Heart left ventricle (tissue), 13 donors: Measurements from ENCODE around the gene SH3TC1.

ENCODE experiments used
- CTCF ChIP-seq, 12 donors: fragments of 200-600 bp; sonication (generic) in 4 of 12; IDR thresholded peaks; one replicate each; pipeline versions ENCODE4 v1.5.0 to v1.8.0; 2018 to 2022; ENCODE audit warnings: antibody characterized with exemption in 12 of 12, mild to moderate bottlenecking in 5 of 12
- POLR2A ChIP-seq, 2 donors: fragments of 450-650 bp; IDR thresholded peaks; one replicate each; pipeline ENCODE4 v1.6.1; 2017; ENCODE audit warnings: antibody characterized with exemption in 2 of 2, mild to moderate bottlenecking in 2 of 2, moderate library complexity in 2 of 2
- donor health status: ischemic (EF 13 %, LVEDD 7.1; RV severe dilation, severe dysfunction).
- donor health status: DM: no; HTN: yes; CAD: no.
- donor health status: DM: no; HTN: no; CAD: no.
- donor health status: ischemic (EF 25% LVEDD 6.9; RV normal size, moderate dysfunction).
- donor health status: ischemic (EF 25% LVEDD 5.7; RV mildly dilated, moderate dysfunction).
- donor health status: ischemic (EF 35%, LVEDD 5.7; RV mildly dilated, moderate dysfunction).
- donor health status: nonischemic (EF 11% LVEDD 7.7; RV severe dilation, severe dysfunction).
- donor health status: DM: yes; HTN: yes; CAD: no.
- donor health status: PGD.
- donor health status: ischemic (EF 29% LVEDD 5.4; RV normal size, mild dysfunction).
- donor health status: nonischemic (EF 23%, LVEDD 6.1; RV moderate dilation, normal function).

GRCh38 chr4:8265171-8265929, 66.3 kb downstream of the SH3TC1 start:
- TF ChIP-seq CTCF (IDR thresholded peaks at IDR 0.05): no peak
- no peak for TF ChIP-seq POLR2A (IDR thresholded peaks at IDR 0.05)
